GM21619 (cell line): Measurements from ENCODE around the gene NDUFA1.
"Not testable (repeated sequence)": the region's sequence is repeated elsewhere in the genome, so short reads cannot be mapped to it uniquely, and the experiment has no call there.

Experiments used
- ATAC-seq: cut with Tn5 transposase; IDR thresholded peaks from one replicate; pipeline ENCODE4 v1.9.1; 2021; ENCODE audit not compliant: unreplicated experiment

NDUFA1 gene

DNA sequence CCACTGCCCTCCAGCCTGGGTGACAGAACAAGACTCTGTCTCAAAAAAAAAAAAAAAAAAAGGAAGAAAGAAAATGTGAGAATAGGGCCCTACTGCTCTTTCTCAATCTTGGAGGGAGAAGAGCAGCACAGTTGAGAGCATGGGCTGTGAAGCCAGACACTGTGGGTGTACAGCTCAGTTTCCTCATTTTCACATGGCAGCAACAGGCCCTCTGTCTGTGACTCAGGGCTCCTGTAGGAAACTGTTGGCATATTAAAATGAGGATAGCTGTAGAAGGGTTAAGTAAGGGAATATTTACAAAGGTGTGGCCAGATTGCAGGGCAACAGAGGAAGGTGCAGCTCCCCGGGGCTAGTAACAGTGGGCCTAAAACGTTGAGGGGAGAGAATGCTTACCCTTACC, 27.5 kb downstream of the NDUFA1 start:
- ATAC-seq = no peak

DNA sequence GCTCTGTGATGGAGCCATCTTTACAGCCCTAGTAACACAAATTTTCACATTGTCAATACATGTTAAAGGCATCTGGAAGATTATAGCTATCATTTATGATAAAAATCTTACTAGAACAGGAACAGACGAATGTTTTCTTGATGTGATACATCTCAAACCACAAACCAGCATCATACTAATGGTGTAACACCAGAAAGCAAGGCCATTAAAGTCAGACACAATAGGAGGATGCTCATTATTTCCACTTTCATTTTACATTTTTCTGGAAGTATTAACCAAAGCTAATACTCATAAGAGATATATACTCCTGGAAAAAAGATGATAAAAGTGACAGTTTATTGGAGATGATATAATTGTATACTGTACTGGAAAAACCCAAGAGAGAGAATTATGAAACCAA, 29.3 kb downstream of the NDUFA1 start:
- ATAC-seq = no peak

DNA sequence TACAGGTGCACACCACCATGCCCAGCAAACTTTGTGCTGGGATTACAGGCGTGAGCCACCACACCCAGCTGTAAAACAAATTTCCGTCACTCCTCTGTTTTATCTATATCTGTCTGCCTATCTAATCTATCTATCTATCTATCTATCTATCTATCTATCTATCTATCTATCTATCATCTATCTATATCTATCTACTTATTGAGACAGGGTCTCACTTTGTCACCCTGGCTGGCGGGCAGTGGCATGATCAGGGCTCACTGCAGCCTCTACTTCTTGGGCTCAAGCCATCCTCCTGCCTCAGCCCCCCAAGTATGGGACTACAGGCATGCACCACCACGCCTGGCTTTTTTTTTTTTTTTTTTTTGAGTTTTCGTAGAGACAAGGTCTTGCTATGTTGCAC, 44.7 kb downstream of the NDUFA1 start:
- no peak for ATAC-seq

DNA sequence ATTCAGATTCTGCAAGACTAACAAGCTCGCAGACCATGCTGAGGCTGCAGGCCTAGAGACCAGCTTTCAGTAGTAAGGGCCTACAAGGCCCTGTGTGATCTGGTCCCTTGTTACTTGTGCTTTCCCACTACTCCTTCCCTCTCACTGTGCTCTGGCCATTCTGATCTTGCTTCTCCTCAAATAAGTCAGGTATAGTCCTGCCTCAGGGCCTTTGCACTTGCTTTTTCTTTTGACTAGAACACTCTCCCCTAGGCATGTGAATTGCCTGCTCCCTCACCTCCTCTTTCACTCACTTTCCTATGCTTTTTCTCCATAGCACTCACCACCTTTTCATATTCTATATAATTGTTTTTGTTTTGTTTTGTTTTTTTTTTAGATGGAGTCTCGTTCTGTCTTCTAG, 46.2 kb downstream of the NDUFA1 start:
- no peak for ATAC-seq

DNA sequence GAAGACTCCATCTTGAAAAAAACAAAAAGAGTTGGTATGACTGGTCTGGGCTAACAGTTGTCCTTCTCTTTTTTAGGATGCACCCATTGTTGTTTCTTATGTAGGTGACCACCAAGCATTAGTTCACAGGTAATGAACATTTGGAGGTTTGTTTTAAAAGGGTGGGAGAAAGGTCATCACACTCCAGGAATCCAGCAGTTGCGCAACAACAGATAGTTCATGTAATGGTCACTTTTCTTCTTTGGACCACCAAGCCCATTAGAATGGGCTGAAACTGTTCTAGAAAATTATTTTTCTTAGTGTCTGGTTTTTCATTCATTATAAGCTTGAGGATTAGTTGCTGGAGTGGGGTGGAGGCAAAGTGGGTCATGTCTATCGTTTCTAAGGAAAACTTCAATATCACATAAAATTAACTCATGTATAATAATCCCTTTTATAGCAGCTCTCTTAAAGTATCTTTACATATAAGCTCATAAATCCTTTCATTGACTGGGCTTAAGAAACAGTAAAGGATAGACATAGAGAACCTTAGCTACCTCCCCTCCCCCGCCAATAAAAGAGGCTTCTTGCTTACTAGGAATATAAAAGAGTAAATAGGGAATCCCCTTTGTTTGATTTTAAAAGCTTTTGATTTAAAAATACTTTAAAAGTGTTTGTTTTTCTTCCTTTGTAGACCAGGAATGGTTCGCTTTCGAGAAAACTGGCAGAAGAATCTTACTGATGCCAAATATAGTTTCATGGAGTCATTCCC, 48.4 kb downstream of the NDUFA1 start:
- ATAC-seq = no peak

DNA sequence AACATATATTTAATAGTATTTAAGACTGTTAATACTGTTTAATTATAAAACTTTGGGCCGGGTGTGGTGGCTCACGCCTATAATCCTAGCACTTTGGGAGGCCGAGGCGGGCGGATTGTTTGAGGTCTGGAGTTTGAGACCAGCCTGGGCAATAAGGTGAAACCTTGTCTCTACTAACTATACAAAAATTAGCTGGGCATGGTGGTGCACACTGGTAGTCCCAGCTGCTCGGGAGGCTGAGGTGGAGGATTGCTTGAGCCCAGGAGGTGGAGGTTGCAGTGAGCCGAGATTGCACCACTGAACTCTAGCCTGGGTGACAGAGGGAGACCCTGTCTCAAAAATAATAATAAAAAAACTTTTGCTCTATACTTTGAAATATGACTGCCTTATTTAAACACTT, 50.8 kb downstream of the NDUFA1 start:
- ATAC-seq = not testable (repeated sequence)
